ENCODE data around the gene CAMKMT. TPM values are rescaled to one million over a fixed set of nuclear protein-coding genes. Genes with fewer than 3 reads are reported as not detected.

The CAMKMT gene
- total and polyA plus RNA-seq, 2 experiments from 2014 or later, result 26.5 to 29.5 TPM

DNA sequence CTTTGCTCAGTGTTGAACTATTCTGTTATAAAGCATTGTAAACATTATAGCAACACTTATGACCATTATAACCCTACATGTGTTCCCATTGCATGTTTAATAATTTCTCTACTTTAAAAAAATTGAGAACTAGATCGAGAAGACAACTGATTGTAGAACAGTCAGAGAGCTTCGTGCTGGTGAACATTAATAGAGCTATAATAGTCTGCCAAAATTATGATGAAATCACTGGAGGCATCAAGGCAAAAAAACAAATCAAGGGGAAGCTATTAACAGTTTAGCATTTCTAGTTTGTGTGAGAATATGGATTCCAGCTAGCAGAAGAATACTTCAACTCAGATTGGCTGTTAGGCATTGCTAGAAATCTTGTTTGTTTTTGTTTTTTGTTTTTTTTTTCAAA lies 284.2 kb downstream of the CAMKMT start:
- H3K9me3 Mint-ChIP-seq, result no peaks in the 10 kb centered on the region
- peaks cover 23% of the 10 kb centered on the region for H3K4me1 Mint-ChIP-seq
- H4K20me1 ChIP-seq (replicated peaks; ENCODE audit: insufficient read depth), result no peaks in the 10 kb centered on the region
- TF ChIP-seq ZNF331 (CRISPR knock-in tag; IDR thresholded peaks at IDR 0.05; ENCODE audit: low read depth) (no peak), ZNF114 (CRISPR knock-in tag; IDR thresholded peaks at IDR 0.05) (no peak), EZH2 (IDR thresholded peaks at IDR 0.05; ENCODE audit: low read depth, unreplicated experiment) (no peak), STAT1 (IDR thresholded peaks at IDR 0.05; ENCODE audit: unreplicated experiment) (no peak), POLR2AphosphoS5 (IDR thresholded peaks at IDR 0.05; ENCODE audit: low read depth) (no peak)
- TF ChIP-seq, protein P1, sequence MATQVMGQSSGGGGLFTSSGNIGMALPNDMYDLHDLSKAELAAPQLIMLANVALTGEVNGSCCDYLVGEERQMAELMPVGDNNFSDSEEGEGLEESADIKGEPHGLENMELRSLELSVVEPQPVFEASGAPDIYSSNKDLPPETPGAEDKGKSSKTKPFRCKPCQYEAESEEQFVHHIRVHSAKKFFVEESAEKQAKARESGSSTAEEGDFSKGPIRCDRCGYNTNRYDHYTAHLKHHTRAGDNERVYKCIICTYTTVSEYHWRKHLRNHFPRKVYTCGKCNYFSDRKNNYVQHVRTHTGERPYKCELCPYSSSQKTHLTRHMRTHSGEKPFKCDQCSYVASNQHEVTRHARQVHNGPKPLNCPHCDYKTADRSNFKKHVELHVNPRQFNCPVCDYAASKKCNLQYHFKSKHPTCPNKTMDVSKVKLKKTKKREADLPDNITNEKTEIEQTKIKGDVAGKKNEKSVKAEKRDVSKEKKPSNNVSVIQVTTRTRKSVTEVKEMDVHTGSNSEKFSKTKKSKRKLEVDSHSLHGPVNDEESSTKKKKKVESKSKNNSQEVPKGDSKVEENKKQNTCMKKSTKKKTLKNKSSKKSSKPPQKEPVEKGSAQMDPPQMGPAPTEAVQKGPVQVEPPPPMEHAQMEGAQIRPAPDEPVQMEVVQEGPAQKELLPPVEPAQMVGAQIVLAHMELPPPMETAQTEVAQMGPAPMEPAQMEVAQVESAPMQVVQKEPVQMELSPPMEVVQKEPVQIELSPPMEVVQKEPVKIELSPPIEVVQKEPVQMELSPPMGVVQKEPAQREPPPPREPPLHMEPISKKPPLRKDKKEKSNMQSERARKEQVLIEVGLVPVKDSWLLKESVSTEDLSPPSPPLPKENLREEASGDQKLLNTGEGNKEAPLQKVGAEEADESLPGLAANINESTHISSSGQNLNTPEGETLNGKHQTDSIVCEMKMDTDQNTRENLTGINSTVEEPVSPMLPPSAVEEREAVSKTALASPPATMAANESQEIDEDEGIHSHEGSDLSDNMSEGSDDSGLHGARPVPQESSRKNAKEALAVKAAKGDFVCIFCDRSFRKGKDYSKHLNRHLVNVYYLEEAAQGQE (IDR thresholded peaks at IDR 0.05; ENCODE audit: unreplicated experiment), result no peak
- TF ChIP-seq, protein P2, sequence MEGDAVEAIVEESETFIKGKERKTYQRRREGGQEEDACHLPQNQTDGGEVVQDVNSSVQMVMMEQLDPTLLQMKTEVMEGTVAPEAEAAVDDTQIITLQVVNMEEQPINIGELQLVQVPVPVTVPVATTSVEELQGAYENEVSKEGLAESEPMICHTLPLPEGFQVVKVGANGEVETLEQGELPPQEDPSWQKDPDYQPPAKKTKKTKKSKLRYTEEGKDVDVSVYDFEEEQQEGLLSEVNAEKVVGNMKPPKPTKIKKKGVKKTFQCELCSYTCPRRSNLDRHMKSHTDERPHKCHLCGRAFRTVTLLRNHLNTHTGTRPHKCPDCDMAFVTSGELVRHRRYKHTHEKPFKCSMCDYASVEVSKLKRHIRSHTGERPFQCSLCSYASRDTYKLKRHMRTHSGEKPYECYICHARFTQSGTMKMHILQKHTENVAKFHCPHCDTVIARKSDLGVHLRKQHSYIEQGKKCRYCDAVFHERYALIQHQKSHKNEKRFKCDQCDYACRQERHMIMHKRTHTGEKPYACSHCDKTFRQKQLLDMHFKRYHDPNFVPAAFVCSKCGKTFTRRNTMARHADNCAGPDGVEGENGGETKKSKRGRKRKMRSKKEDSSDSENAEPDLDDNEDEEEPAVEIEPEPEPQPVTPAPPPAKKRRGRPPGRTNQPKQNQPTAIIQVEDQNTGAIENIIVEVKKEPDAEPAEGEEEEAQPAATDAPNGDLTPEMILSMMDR (conservative IDR thresholded peaks at IDR 0.05; ENCODE audit: low read depth in 2 of 2), result no peak
- TF ChIP-seq, protein P3, sequence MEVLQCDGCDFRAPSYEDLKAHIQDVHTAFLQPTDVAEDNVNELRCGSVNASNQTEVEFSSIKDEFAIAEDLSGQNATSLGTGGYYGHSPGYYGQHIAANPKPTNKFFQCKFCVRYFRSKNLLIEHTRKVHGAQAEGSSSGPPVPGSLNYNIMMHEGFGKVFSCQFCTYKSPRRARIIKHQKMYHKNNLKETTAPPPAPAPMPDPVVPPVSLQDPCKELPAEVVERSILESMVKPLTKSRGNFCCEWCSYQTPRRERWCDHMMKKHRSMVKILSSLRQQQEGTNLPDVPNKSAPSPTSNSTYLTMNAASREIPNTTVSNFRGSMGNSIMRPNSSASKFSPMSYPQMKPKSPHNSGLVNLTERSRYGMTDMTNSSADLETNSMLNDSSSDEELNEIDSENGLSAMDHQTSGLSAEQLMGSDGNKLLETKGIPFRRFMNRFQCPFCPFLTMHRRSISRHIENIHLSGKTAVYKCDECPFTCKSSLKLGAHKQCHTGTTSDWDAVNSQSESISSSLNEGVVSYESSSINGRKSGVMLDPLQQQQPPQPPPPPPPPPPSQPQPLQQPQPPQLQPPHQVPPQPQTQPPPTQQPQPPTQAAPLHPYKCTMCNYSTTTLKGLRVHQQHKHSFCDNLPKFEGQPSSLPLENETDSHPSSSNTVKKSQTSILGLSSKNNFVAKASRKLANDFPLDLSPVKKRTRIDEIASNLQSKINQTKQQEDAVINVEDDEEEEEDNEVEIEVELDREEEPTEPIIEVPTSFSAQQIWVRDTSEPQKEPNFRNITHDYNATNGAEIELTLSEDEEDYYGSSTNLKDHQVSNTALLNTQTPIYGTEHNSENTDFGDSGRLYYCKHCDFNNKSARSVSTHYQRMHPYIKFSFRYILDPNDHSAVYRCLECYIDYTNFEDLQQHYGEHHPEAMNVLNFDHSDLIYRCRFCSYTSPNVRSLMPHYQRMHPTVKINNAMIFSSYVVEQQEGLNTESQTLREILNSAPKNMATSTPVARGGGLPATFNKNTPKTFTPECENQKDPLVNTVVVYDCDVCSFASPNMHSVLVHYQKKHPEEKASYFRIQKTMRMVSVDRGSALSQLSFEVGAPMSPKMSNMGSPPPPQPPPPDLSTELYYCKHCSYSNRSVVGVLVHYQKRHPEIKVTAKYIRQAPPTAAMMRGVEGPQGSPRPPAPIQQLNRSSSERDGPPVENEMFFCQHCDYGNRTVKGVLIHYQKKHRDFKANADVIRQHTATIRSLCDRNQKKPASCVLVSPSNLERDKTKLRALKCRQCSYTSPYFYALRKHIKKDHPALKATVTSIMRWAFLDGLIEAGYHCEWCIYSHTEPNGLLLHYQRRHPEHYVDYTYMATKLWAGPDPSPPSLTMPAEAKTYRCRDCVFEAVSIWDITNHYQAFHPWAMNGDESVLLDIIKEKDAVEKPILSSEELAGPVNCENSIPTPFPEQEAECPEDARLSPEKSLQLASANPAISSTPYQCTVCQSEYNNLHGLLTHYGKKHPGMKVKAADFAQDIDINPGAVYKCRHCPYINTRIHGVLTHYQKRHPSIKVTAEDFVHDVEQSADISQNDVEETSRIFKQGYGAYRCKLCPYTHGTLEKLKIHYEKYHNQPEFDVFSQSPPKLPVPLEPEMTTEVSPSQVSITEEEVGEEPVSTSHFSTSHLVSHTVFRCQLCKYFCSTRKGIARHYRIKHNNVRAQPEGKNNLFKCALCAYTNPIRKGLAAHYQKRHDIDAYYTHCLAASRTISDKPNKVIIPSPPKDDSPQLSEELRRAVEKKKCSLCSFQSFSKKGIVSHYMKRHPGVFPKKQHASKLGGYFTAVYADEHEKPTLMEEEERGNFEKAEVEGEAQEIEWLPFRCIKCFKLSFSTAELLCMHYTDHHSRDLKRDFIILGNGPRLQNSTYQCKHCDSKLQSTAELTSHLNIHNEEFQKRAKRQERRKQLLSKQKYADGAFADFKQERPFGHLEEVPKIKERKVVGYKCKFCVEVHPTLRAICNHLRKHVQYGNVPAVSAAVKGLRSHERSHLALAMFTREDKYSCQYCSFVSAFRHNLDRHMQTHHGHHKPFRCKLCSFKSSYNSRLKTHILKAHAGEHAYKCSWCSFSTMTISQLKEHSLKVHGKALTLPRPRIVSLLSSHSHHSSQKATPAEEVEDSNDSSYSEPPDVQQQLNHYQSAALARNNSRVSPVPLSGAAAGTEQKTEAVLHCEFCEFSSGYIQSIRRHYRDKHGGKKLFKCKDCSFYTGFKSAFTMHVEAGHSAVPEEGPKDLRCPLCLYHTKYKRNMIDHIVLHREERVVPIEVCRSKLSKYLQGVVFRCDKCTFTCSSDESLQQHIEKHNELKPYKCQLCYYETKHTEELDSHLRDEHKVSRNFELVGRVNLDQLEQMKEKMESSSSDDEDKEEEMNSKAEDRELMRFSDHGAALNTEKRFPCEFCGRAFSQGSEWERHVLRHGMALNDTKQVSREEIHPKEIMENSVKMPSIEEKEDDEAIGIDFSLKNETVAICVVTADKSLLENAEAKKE (CRISPR knock-in tag; IDR thresholded peaks at IDR 0.05), result no peak
- TF ChIP-seq, protein P4, sequence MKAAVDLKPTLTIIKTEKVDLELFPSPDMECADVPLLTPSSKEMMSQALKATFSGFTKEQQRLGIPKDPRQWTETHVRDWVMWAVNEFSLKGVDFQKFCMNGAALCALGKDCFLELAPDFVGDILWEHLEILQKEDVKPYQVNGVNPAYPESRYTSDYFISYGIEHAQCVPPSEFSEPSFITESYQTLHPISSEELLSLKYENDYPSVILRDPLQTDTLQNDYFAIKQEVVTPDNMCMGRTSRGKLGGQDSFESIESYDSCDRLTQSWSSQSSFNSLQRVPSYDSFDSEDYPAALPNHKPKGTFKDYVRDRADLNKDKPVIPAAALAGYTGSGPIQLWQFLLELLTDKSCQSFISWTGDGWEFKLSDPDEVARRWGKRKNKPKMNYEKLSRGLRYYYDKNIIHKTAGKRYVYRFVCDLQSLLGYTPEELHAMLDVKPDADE (IDR thresholded peaks at IDR 0.05), result no peak
- no peak overlapping the region; the same call in 1 of the 2 replicates for H3K4me2 ChIP-seq
- ATAC-seq (no peak), DNase-seq (ENCODE audit: low spot score) (no peak)
- H3K36me3 ChIP-seq (ENCODE audit: insufficient read depth), result no peaks in the 10 kb centered on the region
- H3K27me3 ChIP-seq (ENCODE audit: insufficient read depth), result no peaks in the 10 kb centered on the region
- H3K4me3 ChIP-seq, result no peak overlapping the region
- no peak overlapping the region for H3K4me3 Mint-ChIP-seq
- H3F3A ChIP-seq (replicated peaks; ENCODE audit: low read depth), result no peaks in the 10 kb centered on the region
- H3K4me1 ChIP-seq (ENCODE audit: insufficient read depth), result peaks cover 9% of the 10 kb centered on the region
- no peak overlapping the region for H3K27ac Mint-ChIP-seq
- no peaks in the 10 kb centered on the region for H3K9me2 ChIP-seq (ENCODE audit: insufficient read depth)
- no peak overlapping the region for H3K27ac ChIP-seq (ENCODE audit: low read depth)
- H3K36me3 Mint-ChIP-seq (ENCODE audit: low read depth), result no peaks in the 10 kb centered on the region
- no peak overlapping the region for H2AFZ ChIP-seq
- H3K27me3 Mint-ChIP-seq (ENCODE audit: insufficient read depth, low read depth, poor library complexity), result peaks cover 2% of the 10 kb centered on the region
- H3K79me2 ChIP-seq (replicated peaks; ENCODE audit: insufficient read depth), result no peaks in the 10 kb centered on the region

All from GM23338 (cell line).